Vein endothelial cell (primary cell): Measurements from ENCODE around the gene SLC7A10. TPM values are rescaled to one million over a fixed set of nuclear protein-coding genes. Genes with fewer than 3 reads are reported as not detected.

ENCODE experiments used
- total RNA-seq: library from RNA; depleted of rRNA; stranded (reverse); fragments of >200 nt; gene quantifications from 2 replicates; pipeline ENCODE4 v1.2.3, GENCODE V29; 2012

Gene SLC7A10
- not detected in 2 replicates for total RNA-seq

DNA sequence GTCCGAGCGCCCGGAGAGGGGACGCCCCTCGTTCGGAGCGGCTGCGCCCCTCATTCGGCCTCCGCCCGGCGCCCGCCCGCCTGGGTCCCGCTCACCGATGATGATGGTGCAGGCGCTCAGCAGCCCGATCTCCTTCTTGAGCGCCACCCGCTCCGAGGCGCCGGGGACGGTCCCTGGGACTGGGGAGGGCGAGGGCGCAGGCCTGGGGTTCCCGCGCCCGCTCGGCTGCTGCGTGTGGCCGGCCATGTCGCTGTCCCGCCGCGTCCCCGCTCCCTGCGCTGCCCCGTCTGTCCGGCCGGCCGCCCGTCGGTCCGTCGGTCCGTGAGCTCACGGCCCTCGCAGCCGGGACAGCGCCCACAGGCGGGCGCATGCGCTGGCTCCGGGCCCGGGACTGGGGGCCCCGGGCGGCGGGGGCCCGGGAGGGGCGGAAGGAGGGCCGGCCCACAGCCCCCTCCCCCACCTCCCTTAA, at the start of gene SLC7A10:
Gene SLC7A10 (minus strand): TSS at position 393 of the 469 bp plus-strand sequence. CDS start 147 bp downstream, at position 246.

DNA sequence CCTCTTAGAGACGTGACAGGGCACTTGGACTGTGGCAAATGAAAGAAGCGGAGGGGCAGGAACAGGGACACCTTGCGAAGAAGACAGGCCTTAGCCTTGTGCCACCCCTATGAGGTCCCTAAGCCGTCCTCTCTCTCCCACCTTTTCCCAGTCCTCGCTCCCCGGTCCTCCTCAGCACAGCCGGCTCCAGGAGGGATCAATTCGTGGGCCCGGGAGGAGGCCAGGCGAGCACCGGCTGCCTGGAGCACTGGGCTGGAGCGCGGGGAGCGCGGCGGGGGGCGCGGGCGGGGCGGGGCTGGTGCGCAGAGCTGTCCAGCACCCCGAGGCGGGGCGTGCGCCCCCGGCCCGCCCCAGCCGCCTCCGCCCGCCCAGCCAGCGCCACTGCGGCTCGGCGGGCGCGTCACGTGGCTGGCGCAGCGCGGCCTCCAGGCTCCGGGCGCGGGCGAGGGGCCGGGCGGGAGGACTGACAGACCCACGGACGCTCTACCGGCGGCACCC, 31.7 kb downstream of the SLC7A10 start, which contains the start of gene LRP3:
Gene LRP3 (plus strand): TSS at position 466 of the 498 bp plus-strand sequence. CDS start 456 bp downstream, outside the sequence.

Other genes starting within 250 kb of the SLC7A10 start
- 2.0 and 2.3 TPM in 2 replicates for gene RHPN2, start 161.0 kb downstream of the SLC7A10 start, total RNA-seq
- 6.2 and 7.1 TPM in 2 replicates for gene GPATCH1, start 144.7 kb downstream of the SLC7A10 start, total RNA-seq
- not detected in 2 replicates for gene WDR88, start 93.7 kb downstream of the SLC7A10 start, total RNA-seq
- gene LRP3, start 31.5 kb downstream of the SLC7A10 start, total RNA-seq = 4.9 and 10.4 TPM in 2 replicates
- gene CEBPA, start 76.7 kb upstream of the SLC7A10 start, total RNA-seq = 0.19 and 0.33 TPM in 2 replicates
- 23.2 and 26.5 TPM in 2 replicates for gene CEBPG, start 147.9 kb upstream of the SLC7A10 start, total RNA-seq